PC-3 (cell line): ENCODE data around the gene HUWE1. TPM values are rescaled to one million over a fixed set of nuclear protein-coding genes. Genes with fewer than 3 reads are reported as not detected.

ENCODE experiments used
- ATAC-seq: fragments of 200-7000 bp; cut with Tn5 transposase; 2 replicates; pipeline ENCODE4 v1.9.1; 2020; ENCODE audit warnings: mild to moderate bottlenecking, moderate library complexity
- BruUV-seq: library from RNA; stranded (reverse); fragments of 400-500 nt; replicated peaks from 2 replicates; lab custom pipeline; 2021; lab: Mats Ljungman, UMichigan
- CTCF ChIA-PET: fragments of 300-600 bp; sonication (Branson Sonifier 250); formaldehyde crosslinking; loops from one replicate; lab custom pipeline; 2022; ENCODE audit warnings: antibody characterized with exemption; lab: Charles Lee
- POLR2A ChIA-PET: fragments of 300-600 bp; sonication (Branson Sonifier 250); formaldehyde crosslinking; loops from one replicate; lab custom pipeline; 2022; ENCODE audit warnings: antibody characterized with exemption; ENCODE audit not compliant: unreplicated experiment; lab: Charles Lee
- DNase-seq: peaks from one replicate; pipeline ENCODE4 v3.0.0-alpha.2; 2015
- H2AFZ ChIP-seq: fragments of 300-600 bp; sonication (generic); 2 replicates; pipeline ENCODE4 v1.6.0; 2016; ENCODE audit warnings: antibody characterized with exemption, low read length
- H3F3A ChIP-seq: fragments of 300-600 bp; sonication (generic); one replicate; pipeline ENCODE4 v1.6.0; 2017; ENCODE audit warnings: antibody characterized with exemption, low read length, control low read depth, mild to moderate bottlenecking; ENCODE audit not compliant: unreplicated experiment
- H3K27ac ChIP-seq: fragments of 300-600 bp; sonication (generic); 2 replicates; pipeline ENCODE4 v1.5.1; 2016; ENCODE audit warnings: mild to moderate bottlenecking, low read length
- H3K27me3 ChIP-seq: fragments of 300-600 bp; sonication (generic); 2 replicates; pipeline ENCODE4 v1.6.1; 2016; ENCODE audit warnings: low read length, mixed read lengths
- H3K36me3 ChIP-seq: fragments of 300-600 bp; sonication (generic); 2 replicates; pipeline ENCODE4 v1.6.1; 2016; ENCODE audit warnings: low read depth, mixed run types, low read length, mixed read lengths
- H3K4me1 ChIP-seq: fragments of 300-600 bp; sonication (generic); 2 replicates; pipeline ENCODE4 v1.5.1; 2016; ENCODE audit warnings: low read length; ENCODE audit not compliant: insufficient read depth
- H3K4me2 ChIP-seq: fragments of 300-600 bp; sonication (generic); 2 replicates; pipeline ENCODE4 v1.6.0; 2016; ENCODE audit warnings: low read length
- H3K4me3 ChIP-seq: fragments of 300-600 bp; sonication (generic); 2 replicates; pipeline ENCODE4 v1.5.1; 2016; ENCODE audit warnings: mild to moderate bottlenecking, low read length, mixed read lengths
- H3K79me2 ChIP-seq: fragments of 300-600 bp; sonication (generic); 2 replicates; pipeline ENCODE4 v1.6.1; 2017; ENCODE audit warnings: low read length, mixed read lengths
- H3K9ac ChIP-seq: fragments of 300-600 bp; sonication (generic); 2 replicates; pipeline ENCODE4 v1.6.0; 2016; ENCODE audit warnings: mild to moderate bottlenecking, low read length
- H3K9me2 ChIP-seq: fragments of 300-600 bp; sonication (generic); replicated peaks from 2 replicates; pipeline ENCODE4 v1.6.1; 2016; ENCODE audit warnings: mixed run types, low read length, mixed read lengths
- H3K9me3 ChIP-seq: fragments of 300-600 bp; sonication (generic); 2 replicates; pipeline ENCODE4 v1.6.1; 2016; ENCODE audit warnings: low read length, mixed read lengths
- H4K20me1 ChIP-seq: fragments of 300-600 bp; sonication (generic); 2 replicates; pipeline ENCODE4 v1.6.1; 2016; ENCODE audit warnings: low read length, mixed read lengths
- EZH2 ChIP-seq: fragments of 300-600 bp; sonication (generic); IDR thresholded peaks from one replicate; pipeline ENCODE4 v1.6.1; 2017; ENCODE audit warnings: antibody characterized with exemption, mild to moderate bottlenecking, low read length; ENCODE audit not compliant: unreplicated experiment
- EZH2phosphoT487 ChIP-seq: fragments of 300-600 bp; sonication (generic); IDR thresholded peaks from 2 replicates; pipeline ENCODE4 v1.6.1; 2018; ENCODE audit warnings: mild to moderate bottlenecking, antibody characterized with exemption, low read length, borderline replicate concordance
- intact Hi-C: fragments of 100-400 bp; cut with micrococcal nuclease; formaldehyde crosslinking; loops from 2 replicates; pipeline ENCODE4 v1.9.0; 2023
- total RNA-seq: library from RNA; depleted of rRNA; stranded (reverse); fragments of >200 nt; gene quantifications from 2 replicates; pipeline ENCODE4 v1.2.3, GENCODE V29; 2014
- TF ChIP-seq, protein P1 (sequence below): fragments of 300-600 bp; sonication (generic); conservative IDR thresholded peaks from 2 replicates; pipeline ENCODE4 v1.5.1; 2017; ENCODE audit warnings: antibody characterized with exemption, low read depth, mild to moderate bottlenecking, low read length

Gene HUWE1
- total RNA-seq, 1 experiment from 2014 or later: 206 TPM

DNA sequence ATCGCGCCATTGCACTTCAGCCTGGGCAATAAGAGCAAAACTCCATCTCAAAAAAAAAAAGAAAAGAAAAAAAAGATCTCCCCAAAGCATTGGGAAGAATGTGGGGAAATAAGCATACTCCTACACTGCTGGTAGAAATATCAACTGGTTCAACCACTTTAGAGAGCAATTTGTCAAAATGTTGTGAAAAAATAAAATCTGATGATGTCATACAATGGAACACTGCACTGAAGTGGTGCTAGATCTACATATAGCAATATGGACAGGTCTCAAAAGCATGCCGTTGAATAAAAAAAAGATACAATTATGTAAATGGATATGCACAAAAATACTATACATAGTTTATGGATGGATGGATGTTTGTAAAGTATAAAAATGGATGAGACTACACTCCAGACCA, 18.3 kb upstream of the HUWE1 start:
- H3K4me2 ChIP-seq: no peak overlapping the region
- ATAC-seq (no peak), DNase-seq (no peak)
- H2AFZ ChIP-seq: no peak overlapping the region
- no peaks in the 10 kb centered on the region for H3K79me2 ChIP-seq
- no peak overlapping the region for H3K9ac ChIP-seq
- no peak overlapping the region for H3K27ac ChIP-seq
- ChIA-PET POLR2A (no interaction called here), CTCF (no interaction called here)
- H3K4me3 ChIP-seq: no peak overlapping the region
- no peaks in the 10 kb centered on the region for H3K9me2 ChIP-seq
- BruUV-seq: no TSS peak
- no peaks in the 10 kb centered on the region for H3K9me3 ChIP-seq
- no peak for TF ChIP-seq EZH2phosphoT487
- TF ChIP-seq, protein P1, sequence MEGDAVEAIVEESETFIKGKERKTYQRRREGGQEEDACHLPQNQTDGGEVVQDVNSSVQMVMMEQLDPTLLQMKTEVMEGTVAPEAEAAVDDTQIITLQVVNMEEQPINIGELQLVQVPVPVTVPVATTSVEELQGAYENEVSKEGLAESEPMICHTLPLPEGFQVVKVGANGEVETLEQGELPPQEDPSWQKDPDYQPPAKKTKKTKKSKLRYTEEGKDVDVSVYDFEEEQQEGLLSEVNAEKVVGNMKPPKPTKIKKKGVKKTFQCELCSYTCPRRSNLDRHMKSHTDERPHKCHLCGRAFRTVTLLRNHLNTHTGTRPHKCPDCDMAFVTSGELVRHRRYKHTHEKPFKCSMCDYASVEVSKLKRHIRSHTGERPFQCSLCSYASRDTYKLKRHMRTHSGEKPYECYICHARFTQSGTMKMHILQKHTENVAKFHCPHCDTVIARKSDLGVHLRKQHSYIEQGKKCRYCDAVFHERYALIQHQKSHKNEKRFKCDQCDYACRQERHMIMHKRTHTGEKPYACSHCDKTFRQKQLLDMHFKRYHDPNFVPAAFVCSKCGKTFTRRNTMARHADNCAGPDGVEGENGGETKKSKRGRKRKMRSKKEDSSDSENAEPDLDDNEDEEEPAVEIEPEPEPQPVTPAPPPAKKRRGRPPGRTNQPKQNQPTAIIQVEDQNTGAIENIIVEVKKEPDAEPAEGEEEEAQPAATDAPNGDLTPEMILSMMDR: no peak
- TF ChIP-seq EZH2: no peak
- no peaks in the 10 kb centered on the region for H3K4me1 ChIP-seq
- intact Hi-C loops: no loop called here
- H4K20me1 ChIP-seq: no peaks in the 10 kb centered on the region
- no peaks in the 10 kb centered on the region for H3K27me3 ChIP-seq
- H3F3A ChIP-seq: no peaks in the 10 kb centered on the region
- no peaks in the 10 kb centered on the region for H3K36me3 ChIP-seq

DNA sequence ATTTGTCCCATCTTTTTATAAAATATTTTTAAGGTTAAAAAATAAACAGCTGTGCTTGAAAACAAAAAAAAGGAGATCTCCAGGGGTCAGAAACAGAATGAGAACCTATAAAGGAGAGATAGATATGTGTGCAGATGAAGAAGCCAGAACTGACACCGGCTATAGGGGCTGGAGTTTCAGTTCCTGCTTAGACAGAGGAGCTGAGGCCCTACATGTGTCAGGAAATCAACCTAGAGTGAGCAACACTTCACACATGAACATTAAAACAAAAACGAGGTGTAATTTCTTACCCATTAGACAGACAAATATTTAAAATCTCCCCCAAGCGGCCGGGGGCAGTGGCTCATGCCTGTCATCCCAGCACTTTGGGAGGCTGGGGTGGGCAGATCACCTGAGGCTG, 17.8 kb upstream of the HUWE1 start:
- Histone ChIP-seq H3K4me1 (no peaks in the 10 kb centered on the region), H3K4me2 (no peak overlapping the region), H3F3A (no peaks in the 10 kb centered on the region), H3K27ac (no peak overlapping the region), H3K4me3 (no peak overlapping the region), H3K27me3 (no peaks in the 10 kb centered on the region), H3K36me3 (no peaks in the 10 kb centered on the region), H3K9me2 (no peaks in the 10 kb centered on the region), H3K9ac (no peak overlapping the region), H3K9me3 (no peaks in the 10 kb centered on the region), H3K79me2 (no peaks in the 10 kb centered on the region), H4K20me1 (no peaks in the 10 kb centered on the region), H2AFZ (no peak overlapping the region)
- TF ChIP-seq EZH2phosphoT487 (no peak), EZH2 (no peak)
- TF ChIP-seq, protein P1: no peak
- intact Hi-C loops: no loop called here
- ATAC-seq (no peak), DNase-seq (no peak)
- POLR2A ChIA-PET: no interaction called here
- BruUV-seq: no TSS peak
- CTCF ChIA-PET: no interaction called here

DNA sequence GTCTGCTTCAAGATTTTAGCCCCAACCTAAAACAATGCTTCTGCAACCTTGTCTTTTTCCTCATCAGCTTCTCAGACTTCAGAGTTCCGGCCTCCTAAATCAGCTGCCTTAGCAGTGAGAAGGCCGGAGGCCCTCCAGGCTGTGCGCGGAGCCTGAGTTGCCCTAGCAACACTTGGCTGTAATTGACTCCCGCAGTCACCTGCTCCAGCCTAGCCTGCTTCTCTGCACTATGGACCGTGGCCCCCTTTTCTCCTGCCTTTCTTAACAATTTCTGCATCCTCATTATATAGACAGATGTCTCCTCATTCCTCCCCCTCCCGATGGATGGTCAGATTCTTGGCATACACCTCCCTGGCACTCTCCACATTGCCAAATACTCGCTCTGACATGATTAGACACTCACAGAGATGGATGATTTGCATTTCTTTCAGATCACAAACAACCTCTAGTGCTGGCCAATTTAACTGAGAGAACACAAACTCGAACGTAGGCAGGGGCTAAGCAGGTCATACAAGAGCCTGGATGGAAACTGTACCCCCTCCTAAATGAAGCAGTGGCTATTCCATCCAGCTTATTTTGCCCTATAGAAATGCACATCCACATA, 9.5 kb upstream of the HUWE1 start:
- H3K36me3 ChIP-seq: no peaks in the 10 kb centered on the region
- no peaks in the 10 kb centered on the region for H3K9me2 ChIP-seq
- no peak overlapping the region for H3K27ac ChIP-seq
- DNase-seq (no peak), ATAC-seq (no peak)
- no peak overlapping the region for H2AFZ ChIP-seq
- intact Hi-C loops: no loop called here
- no peaks in the 10 kb centered on the region for H3K27me3 ChIP-seq
- H3K4me2 ChIP-seq: no peak overlapping the region
- TF ChIP-seq, protein P1: no peak
- TF ChIP-seq EZH2 (no peak), EZH2phosphoT487 (no peak)
- no peaks in the 10 kb centered on the region for H3F3A ChIP-seq
- POLR2A ChIA-PET: no interaction called here
- H3K9me3 ChIP-seq: no peaks in the 10 kb centered on the region
- H3K79me2 ChIP-seq: no peaks in the 10 kb centered on the region
- CTCF ChIA-PET: no interaction called here
- H3K9ac ChIP-seq: no peak overlapping the region
- no TSS peak for BruUV-seq
- no peak overlapping the region for H3K4me3 ChIP-seq
- H4K20me1 ChIP-seq: no peaks in the 10 kb centered on the region
- H3K4me1 ChIP-seq: no peaks in the 10 kb centered on the region
